NB4 (cell line): ENCODE measurements around the gene TYW1.
"Not testable (repeated sequence)": the region's sequence is repeated elsewhere in the genome, so short reads cannot be mapped to it uniquely, and the experiment has no call there.

Source experiments
- MYC ChIP-seq: IDR thresholded peaks from 2 replicates; pipeline ENCODE4 v1.6.1; 2011; ENCODE audit warnings: low read depth, low read length
- POLR2A ChIP-seq: IDR thresholded peaks from 2 replicates; pipeline ENCODE4 v1.6.1; 2011; ENCODE audit warnings: mild to moderate bottlenecking; ENCODE audit not compliant: insufficient read length; ENCODE audit errors: extremely low read depth
- TF ChIP-seq, protein P1 (sequence below): IDR thresholded peaks from one replicate; pipeline ENCODE4 v1.5.1; 2012; ENCODE audit warnings: low read depth, low read length
- TF ChIP-seq, protein P2 (sequence below): IDR thresholded peaks from 2 replicates; pipeline ENCODE4 v1.6.1; 2011; ENCODE audit warnings: low read depth, low read length

DNA sequence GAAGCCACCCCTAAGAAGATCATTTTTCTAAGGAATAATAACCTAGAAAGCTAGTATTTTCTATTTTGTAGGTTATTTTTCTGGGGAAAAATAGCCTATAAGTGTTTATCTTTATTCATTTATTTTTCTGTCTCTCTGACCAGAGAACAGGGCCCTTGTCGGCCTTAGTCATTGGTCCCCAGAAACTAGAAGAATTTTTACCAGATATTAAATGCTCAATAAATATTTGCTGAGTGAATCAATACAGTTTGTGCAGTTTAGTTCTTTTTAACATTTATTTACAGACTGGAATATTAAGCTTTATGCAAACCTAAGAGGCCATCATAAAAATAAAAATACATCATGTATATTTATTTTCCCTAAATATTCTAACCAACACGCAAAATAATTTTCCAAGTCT, 144.4 kb downstream of the TYW1 start:
- not testable (repeated sequence) for TF ChIP-seq POLR2A, MYC
- TF ChIP-seq, protein P1, sequence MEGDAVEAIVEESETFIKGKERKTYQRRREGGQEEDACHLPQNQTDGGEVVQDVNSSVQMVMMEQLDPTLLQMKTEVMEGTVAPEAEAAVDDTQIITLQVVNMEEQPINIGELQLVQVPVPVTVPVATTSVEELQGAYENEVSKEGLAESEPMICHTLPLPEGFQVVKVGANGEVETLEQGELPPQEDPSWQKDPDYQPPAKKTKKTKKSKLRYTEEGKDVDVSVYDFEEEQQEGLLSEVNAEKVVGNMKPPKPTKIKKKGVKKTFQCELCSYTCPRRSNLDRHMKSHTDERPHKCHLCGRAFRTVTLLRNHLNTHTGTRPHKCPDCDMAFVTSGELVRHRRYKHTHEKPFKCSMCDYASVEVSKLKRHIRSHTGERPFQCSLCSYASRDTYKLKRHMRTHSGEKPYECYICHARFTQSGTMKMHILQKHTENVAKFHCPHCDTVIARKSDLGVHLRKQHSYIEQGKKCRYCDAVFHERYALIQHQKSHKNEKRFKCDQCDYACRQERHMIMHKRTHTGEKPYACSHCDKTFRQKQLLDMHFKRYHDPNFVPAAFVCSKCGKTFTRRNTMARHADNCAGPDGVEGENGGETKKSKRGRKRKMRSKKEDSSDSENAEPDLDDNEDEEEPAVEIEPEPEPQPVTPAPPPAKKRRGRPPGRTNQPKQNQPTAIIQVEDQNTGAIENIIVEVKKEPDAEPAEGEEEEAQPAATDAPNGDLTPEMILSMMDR = not testable (repeated sequence)
- TF ChIP-seq, protein P2, sequence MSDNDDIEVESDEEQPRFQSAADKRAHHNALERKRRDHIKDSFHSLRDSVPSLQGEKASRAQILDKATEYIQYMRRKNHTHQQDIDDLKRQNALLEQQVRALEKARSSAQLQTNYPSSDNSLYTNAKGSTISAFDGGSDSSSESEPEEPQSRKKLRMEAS = not testable (repeated sequence)
